Stimulated activated CD8-positive, alpha-beta memory T cell treated with anti-CD3 and anti-CD28 coated beads, Interleukin-7, amount 100 ng/mL, for 48 hours (primary cell): ENCODE data around the gene SORT1.
"Not testable (repeated sequence)": the region's sequence is repeated elsewhere in the genome, so short reads cannot be mapped to it uniquely, and the experiment has no call there.

ENCODE experiments used
- DNase-seq, 2 donors: peaks; one replicate each; pipeline ENCODE4 v3.0.0-alpha.2; 2020; ENCODE audit warnings: low read depth in 1 of 2; ENCODE audit errors: extremely low read depth in 1 of 2

SORT1 gene

DNA sequence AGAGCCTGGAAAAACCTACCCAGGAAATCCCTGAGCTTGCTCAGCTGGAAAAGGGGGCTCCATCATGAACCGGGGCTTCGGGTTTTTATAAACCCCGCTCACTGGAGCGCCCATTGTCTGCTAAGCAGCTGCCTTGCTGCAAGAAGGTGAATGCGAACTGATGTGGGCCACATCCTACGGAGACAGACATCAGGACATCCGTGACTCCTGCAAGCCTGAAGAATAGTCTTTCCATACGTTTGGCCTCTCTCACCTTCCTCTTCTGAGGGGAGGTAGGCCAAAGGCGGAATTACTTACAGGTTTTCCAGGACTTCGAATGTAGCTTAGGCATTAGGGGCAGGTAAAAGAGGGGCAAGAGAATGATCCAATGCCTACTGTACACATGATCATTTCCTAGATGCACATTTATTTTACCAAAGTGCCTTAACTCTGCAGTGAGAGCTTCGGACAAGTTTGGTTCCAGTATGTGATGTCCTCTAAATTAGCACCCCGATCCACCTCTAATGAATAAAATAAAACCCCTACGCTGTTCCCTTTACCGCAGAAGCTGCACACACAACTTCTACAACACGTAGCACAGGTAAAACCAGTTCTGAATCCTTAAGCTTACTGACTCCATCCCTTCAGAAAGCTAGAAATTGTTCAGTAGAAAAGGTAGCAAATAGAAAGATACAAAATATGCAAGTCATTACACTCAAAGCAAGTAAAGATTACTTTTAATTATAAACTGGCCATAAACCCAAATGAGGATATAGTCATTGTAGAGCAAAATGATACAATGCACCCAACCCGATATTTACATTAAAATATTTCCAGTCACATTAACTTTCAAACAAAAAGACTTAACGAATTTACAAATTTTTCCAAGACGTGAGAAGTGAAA, 866 bp upstream of the SORT1 start:
- no peak for DNase-seq

DNA sequence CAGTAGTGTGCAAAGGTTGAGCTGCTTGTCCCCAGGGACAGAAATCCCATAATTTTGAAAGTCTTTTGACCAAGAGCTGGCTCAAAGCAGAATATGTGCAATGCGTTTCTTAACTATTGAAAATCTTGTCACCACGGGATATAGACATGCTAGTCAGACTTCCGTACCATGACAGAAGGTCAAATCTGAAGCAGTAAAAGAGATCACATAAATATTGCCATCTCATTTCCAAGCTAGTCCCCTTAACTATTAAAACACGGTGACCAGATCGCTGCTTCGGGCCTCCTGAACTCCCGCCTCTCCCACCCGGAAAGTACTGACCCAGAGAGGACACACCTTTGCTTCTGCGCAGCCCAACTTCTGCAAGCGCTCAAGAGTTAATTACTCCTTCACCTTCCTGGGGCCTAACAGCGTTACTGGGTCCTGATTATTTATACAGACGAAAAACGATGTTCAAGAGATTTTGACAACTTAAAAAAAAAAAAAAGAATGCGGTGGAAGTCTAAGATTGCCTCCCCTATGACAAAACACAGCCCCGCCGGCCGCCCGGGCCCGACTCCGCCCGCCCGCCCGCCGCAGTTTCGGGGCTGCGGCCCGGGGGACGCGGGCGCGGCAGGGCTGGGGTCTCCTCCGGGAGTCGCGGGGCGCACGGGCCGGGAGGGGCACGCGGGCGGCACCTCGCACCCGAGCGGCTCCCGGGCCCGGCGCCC, 692 bp downstream of the SORT1 start:
- DNase-seq, result no peak

DNA sequence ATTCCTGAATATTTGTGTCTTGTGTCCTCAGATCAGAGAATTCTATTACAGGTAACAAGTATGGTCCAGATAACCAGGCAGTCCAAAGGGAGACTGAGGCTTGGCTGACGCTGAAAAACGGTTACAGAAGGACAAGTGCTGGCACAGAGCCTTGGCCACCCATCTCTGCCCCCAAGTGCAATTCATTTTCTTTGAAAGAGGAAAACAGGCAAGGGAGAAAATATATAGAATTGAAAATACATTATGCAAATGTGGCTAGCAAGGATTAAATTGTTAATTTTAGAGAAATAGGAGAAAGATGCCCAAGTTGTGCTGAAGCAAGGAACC, 1.2 kb downstream of the SORT1 start:
- no peak for DNase-seq

DNA sequence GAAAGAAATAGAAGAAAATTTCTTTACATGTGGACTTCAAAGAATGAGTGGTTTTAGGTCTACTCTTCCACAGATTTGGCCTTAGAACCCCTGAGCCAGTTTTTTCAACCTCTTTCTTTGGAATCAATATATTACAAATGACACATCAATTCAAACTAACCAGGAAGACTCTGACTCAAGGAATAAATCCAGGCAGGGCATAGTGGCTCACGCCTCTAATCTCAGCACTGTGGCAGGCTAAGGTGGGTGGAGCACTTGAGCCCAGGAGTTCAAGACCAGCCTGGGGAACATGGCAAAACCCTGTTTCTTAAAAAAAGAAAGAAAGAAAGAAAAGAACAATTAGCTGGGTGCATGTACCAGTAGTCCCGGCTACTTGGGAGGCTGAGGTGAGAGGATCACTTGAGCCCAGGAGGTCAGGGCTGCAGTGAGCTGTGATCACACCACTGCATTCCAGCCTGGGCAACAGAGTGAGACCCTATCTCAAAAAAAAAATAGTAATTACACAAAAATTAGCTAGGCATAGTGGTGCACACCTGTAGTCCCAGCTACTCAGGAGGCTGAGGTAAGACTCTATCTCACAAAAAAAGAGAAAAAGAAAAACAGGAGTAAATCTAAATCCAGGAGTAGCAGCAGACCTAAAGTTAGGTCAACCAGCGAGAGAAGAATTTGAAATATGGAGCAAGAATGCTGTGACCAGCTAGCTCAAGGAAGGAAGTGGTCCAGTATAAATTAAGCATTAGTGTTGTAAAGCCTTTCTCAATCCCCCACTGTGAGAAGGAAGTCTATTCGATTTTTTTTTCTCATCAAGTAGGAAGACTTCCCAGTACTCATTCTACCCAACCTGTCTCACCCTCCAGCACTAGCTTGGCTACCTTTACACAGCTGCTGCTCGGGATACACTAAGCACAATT, 1.9 kb downstream of the SORT1 start:
- no peak for DNase-seq

DNA sequence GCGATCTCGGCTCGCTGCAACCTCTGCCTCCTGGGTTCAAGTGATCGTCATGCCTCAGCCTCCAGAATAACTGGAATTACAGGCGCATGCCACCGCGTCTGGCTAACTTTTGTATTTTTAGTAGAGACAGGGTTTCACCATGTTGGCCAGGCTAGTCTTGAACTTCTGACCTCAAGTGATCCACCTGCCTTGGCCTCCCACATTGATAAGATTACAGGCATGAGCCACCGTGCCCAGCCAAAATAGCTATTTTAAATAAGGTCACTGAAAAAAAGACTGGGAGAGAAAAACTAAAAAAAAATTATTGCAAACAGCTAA, 2.5 kb downstream of the SORT1 start:
- not testable (repeated sequence) for DNase-seq

DNA sequence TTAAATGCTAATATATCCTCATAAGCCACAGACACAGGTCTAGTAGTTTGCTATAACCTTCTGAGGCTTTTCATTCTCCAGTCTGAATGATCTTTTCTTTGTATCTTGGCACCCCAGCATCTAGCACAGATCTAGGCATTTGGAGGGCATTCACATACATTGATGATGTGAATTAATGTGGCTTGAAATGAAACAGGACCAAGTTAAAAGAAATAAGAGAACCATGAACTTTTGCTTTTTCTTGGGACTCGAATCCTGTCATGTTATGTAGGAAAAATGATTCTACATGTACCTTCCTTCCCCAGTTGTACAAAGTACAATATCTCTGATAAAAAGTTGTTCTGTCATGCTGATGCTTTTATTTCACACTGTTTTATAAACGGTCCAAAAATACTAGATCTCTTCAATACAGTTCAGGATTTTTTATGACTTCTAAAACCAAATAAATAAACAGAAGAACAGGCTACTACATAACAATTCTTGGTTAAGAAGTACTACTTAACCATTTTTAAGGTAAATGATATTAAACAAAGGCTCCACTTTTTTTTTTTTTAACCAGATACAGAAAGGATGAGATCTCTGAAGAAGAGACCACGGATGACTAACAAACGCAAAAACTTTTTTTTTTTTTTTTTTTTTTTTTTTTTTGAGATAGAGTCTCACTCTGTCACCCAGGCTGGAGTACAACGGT, 3.0 kb downstream of the SORT1 start:
- DNase-seq, result no peak

DNA sequence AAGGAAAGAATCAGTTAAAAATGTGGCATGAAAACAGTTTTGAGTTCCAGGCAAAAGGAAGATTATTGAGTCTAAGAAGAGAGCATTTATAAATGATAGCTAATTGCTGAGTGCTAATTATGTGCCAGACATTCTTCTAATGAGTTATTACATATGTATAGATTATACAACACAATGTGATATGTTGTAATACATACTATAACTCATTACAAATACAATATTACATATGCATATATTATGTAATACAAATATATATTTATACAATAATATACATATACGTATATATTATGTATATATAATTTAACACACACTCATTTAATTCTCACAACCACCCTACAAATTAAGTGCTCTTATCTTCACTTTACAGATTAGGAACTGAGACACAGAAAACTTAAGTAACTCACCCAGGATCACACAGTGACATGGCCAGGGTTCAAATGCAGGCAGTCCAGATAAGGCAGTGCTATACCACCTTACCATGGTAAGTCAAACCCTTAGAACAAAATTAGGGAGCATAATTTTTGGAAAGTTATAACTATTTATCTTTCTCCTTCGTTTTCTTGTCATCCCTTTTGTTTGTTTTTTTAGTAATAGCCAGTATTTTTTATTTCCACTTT, 4.0 kb downstream of the SORT1 start:
- no peak for DNase-seq

DNA sequence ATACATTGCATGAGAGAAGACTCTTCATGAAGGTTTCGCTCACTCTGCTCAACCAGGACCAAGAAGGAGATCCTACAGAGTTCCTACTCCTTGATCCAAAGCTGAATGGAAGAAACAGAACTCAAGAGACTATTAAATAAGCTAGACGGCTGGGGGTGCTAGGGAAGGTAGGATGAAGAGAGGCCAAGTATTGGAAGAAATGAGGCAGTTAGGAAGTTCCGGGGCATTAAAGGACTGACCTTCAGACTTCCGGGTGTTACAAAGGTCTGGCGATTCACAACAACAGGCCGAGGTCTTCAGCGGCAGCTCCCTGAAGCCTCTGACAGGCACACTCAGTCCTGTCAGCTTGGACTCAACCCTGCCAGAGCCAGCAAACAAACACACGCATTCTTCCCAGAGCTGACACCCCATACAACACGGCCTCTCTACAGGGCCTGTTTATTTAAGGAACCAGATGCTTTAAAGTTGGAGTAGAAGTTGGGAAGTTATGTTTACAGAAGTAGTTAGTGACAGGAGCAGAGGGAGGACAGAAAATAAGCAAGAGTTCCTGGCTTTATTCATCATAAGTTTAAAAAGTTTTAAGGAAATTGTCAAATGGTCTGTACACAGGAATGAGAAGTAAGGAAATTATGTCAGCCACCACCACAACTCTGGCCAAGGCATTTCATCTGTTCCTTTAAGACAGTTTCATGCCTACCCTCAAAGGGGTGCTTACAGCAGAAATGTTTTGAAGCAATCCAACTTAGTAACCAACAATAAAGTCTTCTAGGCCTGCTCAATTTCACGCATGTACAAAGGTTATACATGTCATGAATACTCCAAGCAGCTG, 4.7 kb downstream of the SORT1 start:
- no peak for DNase-seq

DNA sequence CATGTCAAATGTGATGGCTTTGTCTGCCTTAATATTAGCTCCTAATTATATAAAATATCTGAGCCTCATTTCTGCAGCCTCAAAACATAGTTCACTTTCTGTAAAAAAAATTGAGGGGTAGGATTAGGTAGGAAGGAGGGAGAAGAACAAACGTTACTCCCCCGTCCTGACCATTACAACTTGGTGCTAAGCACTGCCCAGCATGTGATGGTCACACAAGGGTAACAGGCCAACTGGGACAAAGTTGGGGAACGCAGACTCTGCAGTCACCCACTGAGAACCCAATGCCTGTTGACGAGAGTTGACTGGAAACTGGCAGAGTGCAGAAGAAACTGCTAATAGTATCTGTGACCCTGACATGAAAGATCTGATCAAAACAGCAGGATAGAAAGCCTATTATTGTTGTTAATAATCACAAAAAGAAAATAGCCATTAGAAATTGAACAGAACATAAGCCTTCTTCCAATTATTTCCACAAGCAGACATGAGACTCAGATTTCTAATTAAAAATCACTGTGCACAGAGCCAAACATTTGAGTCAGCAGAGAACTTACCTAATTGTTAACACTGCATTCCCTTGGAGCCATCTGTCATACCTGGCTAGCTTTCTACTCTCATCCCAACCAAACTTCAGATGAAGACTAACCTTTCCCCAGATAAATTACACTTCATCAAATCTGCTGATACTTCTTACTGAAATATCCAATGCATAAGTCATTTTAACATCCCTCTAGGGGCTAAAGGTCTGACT, 5.5 kb downstream of the SORT1 start:
- no peak for DNase-seq

DNA sequence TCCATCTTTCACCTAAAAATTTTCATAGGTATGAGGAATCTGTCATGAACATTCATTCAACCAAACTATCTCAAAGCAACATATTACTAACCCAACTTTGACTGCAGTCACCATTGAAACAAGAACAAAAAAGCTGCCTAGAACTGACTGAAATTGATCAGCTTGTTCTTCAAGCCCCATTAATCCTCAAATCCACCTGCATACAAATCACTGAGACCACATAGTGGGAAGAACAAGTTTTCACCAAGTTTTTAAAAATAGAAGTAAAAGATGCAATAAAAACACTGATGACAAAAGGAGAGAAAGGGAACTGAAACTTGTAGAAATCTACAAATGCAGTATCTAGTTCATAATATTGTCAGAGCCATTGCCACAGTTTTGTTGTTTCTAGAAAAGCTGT, 6.1 kb downstream of the SORT1 start:
- DNase-seq, result no peak

DNA sequence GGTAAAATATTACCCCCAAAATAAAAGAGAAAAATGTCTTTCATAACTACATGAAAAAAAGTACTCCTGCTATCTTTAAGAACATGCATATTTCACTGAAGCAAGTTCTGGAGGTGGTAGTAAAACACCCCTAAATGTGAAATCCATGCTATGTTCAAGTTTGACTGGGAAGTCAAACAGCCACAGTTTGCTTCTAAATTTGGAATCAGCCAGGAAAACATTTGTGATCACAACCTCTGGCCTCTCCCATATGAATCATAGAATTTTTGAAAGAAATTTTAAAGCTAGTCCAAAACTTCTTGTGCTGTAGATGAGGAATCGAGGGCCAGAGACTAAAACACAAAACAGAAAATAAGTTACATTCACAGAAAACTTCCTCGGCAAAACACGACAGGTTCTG, 6.6 kb downstream of the SORT1 start:
- no peak for DNase-seq

DNA sequence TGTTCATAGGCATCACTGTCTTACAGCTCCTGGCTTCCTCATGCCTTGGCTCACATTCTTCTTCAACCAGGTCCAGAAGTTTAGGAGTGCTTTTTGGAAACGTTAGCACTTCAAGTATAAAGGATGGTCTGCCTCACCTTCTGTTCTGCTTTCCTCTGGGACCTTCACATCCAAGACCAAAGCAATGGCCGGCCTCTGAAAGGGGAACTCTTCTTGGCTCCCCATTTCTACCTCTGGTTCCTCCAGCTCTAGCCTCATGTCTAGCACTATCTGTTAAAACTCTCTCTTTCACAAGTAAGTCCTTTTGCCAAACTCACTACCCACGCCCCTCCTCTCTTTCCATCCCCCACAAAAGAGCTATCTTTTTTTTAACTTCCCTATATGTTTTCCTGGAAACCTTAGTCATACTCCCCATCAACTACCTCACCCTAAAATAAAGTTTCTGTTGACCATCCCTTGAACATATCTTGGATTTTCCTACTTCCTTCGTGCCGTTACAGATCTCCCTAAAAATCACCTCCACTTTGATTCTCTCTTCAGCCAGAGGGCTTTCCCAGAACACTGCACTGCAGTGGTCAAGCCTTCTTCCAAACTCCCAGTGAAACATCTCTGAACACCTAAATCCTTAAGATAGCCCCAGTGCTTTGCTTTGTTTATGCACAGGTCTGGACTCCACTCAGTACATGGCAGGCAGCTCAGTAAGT, 7.9 kb downstream of the SORT1 start:
- no peak for DNase-seq

DNA sequence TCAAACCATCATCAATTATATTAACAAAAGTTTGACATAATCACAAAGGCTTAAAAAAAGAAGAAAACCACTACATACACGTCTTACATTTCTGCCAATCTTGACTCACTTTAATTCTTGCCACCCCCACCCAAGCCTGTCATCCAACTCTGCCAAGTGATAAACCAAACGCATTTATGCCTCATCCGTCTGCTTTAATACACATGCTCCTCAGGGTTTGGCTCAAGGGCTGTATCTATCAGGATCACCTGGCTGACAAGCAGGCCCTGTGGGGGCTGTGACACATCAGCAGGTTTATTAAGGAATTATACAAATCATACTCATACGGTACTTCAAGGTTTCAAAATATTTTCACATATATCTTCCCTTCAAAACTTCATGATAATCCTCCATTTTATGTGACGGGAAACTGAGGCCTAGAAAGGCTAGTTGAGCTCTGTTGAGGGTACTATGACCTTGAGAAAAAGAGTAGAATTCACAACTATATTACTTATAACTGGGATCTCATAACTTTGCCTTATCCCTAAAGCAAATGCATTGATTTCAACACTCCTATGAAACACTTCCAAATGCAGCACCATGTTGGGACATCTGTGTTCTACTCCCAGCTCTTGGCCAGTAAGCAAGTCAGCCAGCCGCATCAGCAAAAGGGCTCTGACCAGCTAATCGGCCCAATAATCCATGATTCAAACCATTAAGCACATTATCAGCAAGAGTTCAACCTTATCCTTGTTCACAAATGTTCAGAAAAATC, 8.7 kb downstream of the SORT1 start:
- DNase-seq, result no peak

DNA sequence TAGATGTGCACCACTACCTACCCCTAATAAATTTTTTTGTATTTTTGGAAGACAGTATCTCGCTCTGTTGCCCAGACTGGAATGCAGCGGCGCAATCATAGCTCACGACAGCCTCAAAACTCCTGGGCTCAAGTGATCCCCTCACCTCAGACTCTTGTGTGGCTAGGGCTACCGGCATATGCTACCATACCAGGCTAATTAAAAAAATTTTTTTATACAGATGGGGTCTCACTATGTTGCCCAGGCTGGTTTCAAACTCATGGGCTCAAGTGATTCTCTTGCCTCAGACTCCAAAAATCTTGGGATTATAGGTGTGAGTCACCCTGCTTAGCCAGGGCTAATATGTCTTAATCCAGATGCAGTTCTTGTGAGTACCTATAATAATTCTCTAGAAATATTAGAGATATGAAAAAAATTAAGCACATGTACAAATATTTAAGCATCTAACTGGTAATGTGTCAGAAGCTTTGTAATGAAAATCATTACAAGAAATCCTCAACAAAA, 9.5 kb downstream of the SORT1 start:
- no peak for DNase-seq

DNA sequence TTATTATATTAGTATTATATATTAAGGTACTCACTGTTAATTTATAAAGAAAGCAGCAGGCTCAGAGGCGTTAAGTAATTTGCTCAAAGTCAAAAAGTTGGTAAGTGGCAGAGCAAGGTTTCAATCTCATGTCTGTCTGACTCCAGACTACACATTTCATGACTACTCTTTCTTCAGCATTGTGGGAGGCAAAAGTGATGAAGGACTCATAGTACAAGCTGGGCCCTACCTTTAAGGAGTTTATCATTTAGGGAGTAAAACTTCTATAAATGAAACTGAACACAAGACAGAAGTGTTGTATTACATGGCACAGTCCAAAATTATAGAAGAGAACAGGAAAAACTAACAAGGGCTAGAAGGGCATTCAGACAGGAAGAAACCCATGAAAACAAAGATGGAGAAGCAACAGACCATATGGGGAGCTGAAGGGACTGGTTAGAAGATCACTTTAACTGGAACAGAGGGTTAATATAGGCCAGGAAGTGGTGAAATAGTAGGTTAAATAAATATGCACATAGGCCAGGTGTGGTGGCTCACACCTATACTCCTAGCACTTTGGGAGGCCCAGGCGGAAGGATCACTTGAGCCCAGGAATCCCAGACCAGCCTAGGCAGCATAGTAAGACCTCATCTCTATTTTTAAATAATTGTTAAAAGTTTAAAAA, 11.5 kb downstream of the SORT1 start:
- no peak for DNase-seq

DNA sequence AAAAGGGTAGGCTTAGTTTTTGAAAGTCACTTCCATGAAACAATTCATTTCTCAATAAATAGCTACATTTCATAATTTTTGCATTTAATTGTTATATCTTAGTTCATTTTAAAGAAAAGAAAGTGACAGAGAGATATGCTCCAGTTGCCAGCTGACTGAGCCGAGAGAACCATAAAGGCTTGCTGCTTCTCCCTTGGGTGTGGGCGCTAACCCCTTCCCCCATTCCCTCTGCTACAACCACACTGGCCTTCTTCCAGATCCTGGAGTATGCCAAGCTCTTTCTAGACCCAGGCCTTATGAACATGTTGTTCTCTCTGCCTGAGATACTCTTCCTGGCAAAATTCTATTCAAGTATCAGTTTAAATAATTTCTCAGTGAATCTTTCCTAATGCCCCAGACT, 12.3 kb downstream of the SORT1 start:
- DNase-seq, result no peak

DNA sequence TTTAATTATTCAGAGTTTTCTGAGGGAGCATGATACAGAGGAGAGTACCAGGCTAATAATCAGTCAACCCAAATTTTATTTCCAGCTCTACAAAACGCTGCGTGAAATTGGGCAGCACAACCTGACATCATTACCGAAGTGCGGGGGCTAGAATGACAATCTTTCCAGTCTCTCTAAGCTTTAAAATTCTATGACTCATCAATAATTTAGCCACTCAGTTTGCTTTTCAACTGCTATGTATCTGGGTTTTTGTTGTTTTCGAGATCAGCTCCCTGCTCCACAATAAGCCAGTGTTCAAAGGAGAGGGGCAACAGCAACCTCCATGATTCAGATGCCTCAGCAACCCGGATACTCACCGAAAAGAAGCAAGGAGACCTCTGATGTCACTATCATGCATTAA, 13.9 kb downstream of the SORT1 start:
- no peak for DNase-seq
